Spleen (tissue), 3 donors: ENCODE results near the gene UCP1.

Source experiments
- POLR2A ChIP-seq, 3 donors: fragments of 450-650 bp; IDR thresholded peaks; one replicate each; pipeline ENCODE4 v1.5.1; 2017; ENCODE audit warnings: antibody characterized with exemption in 3 of 3, mild to moderate bottlenecking in 1 of 3
- POLR2AphosphoS5 ChIP-seq, 3 donors: sonication (generic); formaldehyde crosslinking; IDR thresholded peaks; one replicate each; pipeline ENCODE4 v1.5.1; 2017; ENCODE audit warnings: antibody characterized with exemption in 3 of 3

- TF ChIP-seq POLR2A (IDR thresholded peaks at IDR 0.05) (no peak), POLR2AphosphoS5 (IDR thresholded peaks at IDR 0.05) (no peak)
Observed at GRCh38 chr4:140604544-140604943, 35.8 kb upstream of the UCP1 start.
